Calu3 (cell line): ENCODE measurements around the gene ZNF565. TPM values are rescaled to one million over a fixed set of nuclear protein-coding genes. Genes with fewer than 3 reads are reported as not detected.

Experiments
- BruUV-seq: library from RNA; stranded (reverse); fragments of 400-500 nt; replicated peaks from 2 replicates; lab custom pipeline; 2021; lab: Mats Ljungman, UMichigan
- CTCF ChIA-PET: fragments of 300-600 bp; sonication (Branson Sonifier 250); formaldehyde crosslinking; loops from one replicate; lab custom pipeline; 2022; ENCODE audit warnings: antibody characterized with exemption; lab: Charles Lee
- DNase-seq: peaks from one replicate; pipeline ENCODE4 v3.0.0; 2022
- H3K27ac Mint-ChIP-seq: one replicate; pipeline ENCODE4 v1.8.0; 2022; ENCODE audit warnings: mixed read lengths; ENCODE audit not compliant: unreplicated experiment
- H3K27me3 Mint-ChIP-seq: one replicate; pipeline ENCODE4 v1.8.0; 2022; ENCODE audit warnings: mixed read lengths; ENCODE audit not compliant: unreplicated experiment
- H3K36me3 Mint-ChIP-seq: one replicate; pipeline ENCODE4 v1.8.0; 2022; ENCODE audit warnings: mild to moderate bottlenecking, moderate library complexity, mixed read lengths; ENCODE audit not compliant: insufficient read depth, unreplicated experiment
- H3K4me1 Mint-ChIP-seq: one replicate; pipeline ENCODE4 v1.8.0; 2022; ENCODE audit warnings: mild to moderate bottlenecking, low read depth, mixed read lengths; ENCODE audit not compliant: unreplicated experiment
- H3K4me3 Mint-ChIP-seq: one replicate; pipeline ENCODE4 v1.8.0; 2022; ENCODE audit warnings: mild to moderate bottlenecking, low read depth, moderate library complexity, mixed read lengths; ENCODE audit not compliant: unreplicated experiment
- H3K9me3 Mint-ChIP-seq: one replicate; pipeline ENCODE4 v1.8.0; 2022; ENCODE audit warnings: low read depth, mixed read lengths; ENCODE audit not compliant: unreplicated experiment
- CTCF ChIP-seq: fragments of 200-600 bp; IDR thresholded peaks from one replicate; pipeline ENCODE4 v1.8.0; 2022; ENCODE audit warnings: antibody characterized with exemption; ENCODE audit not compliant: unreplicated experiment
- intact Hi-C: fragments of 100-400 bp; cut with micrococcal nuclease; formaldehyde crosslinking; loops from one replicate; pipeline ENCODE4 v1.10.0; 2022; ENCODE audit not compliant: unreplicated experiment
- total RNA-seq: library from RNA; stranded (reverse); gene quantifications from 2 replicates; pipeline ENCODE4 v1.2.3, GENCODE V29; 2022

The ZNF565 gene
- total RNA-seq, 1 experiment from 2014 or later, result 6.3 TPM

- Mint-ChIP-seq H3K36me3 (peaks cover 95% of the 10 kb centered on the region), H3K27ac (peak overlapping the region; percentile 21), H3K4me3 (no peak overlapping the region), H3K4me1 (no peaks in the 10 kb centered on the region), H3K9me3 (peaks cover 28% of the 10 kb centered on the region), H3K27me3 (no peaks in the 10 kb centered on the region)
- DNase-seq, result no peak
- no peak for TF ChIP-seq CTCF
- CTCF ChIA-PET, result no interaction called here
- BruUV-seq, result no TSS peak
- intact Hi-C loops, result no loop called here
Measured at GRCh38 chr19:36221474-36221873, 7.0 kb upstream of the ZNF565 start.

GRCh38 chr19:36215276-36216123 is 1.0 kb upstream of the ZNF565 start:
- BruUV-seq, result TSS peak; percentile 84
- no peak for DNase-seq
- H3K4me1 Mint-ChIP-seq, result no peaks in the 10 kb centered on the region
- no peak overlapping the region for H3K27ac Mint-ChIP-seq
- peaks cover 10% of the 10 kb centered on the region for H3K9me3 Mint-ChIP-seq
- intact Hi-C loops, result loop anchor here (5.0 kb wide), 1 partner anchor 472 kb away; the partner anchor contains the start of gene ZNF567
- CTCF ChIA-PET, result interaction anchor here (1.2 kb wide), 1 partner anchor 87 kb away, joined by 4 read pairs; no protein-coding TSS in a partner anchor
- H3K4me3 Mint-ChIP-seq, result no peak overlapping the region
- TF ChIP-seq CTCF, result no peak
- H3K27me3 Mint-ChIP-seq, result no peaks in the 10 kb centered on the region
- peaks cover 39% of the 10 kb centered on the region for H3K36me3 Mint-ChIP-seq

GRCh38 chr19:36212895-36213294 is 1.6 kb downstream of the ZNF565 start:
- no peak overlapping the region for H3K4me3 Mint-ChIP-seq
- H3K36me3 Mint-ChIP-seq, result peaks cover 15% of the 10 kb centered on the region
- CTCF ChIA-PET, result interaction anchor here (0.7 kb wide), 1 partner anchor 1686 kb away, joined by 4 read pairs; no protein-coding TSS in a partner anchor
- TF ChIP-seq CTCF, result no peak
- H3K27ac Mint-ChIP-seq, result no peak overlapping the region
- H3K27me3 Mint-ChIP-seq, result no peaks in the 10 kb centered on the region
- intact Hi-C loops, result no loop called here
- H3K9me3 Mint-ChIP-seq, result peaks cover 3% of the 10 kb centered on the region
- H3K4me1 Mint-ChIP-seq, result no peaks in the 10 kb centered on the region
- BruUV-seq, result no TSS peak
- no peak for DNase-seq

- no peak for DNase-seq
- peaks cover 1% of the 10 kb centered on the region for H3K36me3 Mint-ChIP-seq
- no peaks in the 10 kb centered on the region for H3K4me1 Mint-ChIP-seq
- H3K27ac Mint-ChIP-seq, result no peak overlapping the region
- no peak overlapping the region for H3K4me3 Mint-ChIP-seq
- CTCF ChIA-PET, result interaction anchor here (0.7 kb wide), 1 partner anchor 340 kb away, joined by 8 read pairs; no protein-coding TSS in a partner anchor
- no peaks in the 10 kb centered on the region for H3K9me3 Mint-ChIP-seq
- intact Hi-C loops, result no loop called here
- no peak for TF ChIP-seq CTCF
- BruUV-seq, result no TSS peak
- H3K27me3 Mint-ChIP-seq, result no peaks in the 10 kb centered on the region
Measured at GRCh38 chr19:36210497-36210896, 4.0 kb downstream of the ZNF565 start.
